Esophagus muscularis mucosa (tissue), 4 donors: ENCODE results near the gene CD164. TPM values are rescaled to one million over a fixed set of nuclear protein-coding genes. Genes with fewer than 3 reads are reported as not detected.
A peak's percentile ranks its signal among the peaks of the same experiment; 100 is the strongest.

Experiments used
- DNase-seq: peaks from one replicate; pipeline ENCODE4 v3.0.0-alpha.2; 2017; ENCODE audit errors: extremely low spot score
- H3K27ac ChIP-seq, 4 donors: fragments of 200-600 bp; sonication (generic); replicated peaks in 1 of 4; 1 replicate in 3 of 4; 2 replicates in 1 of 4; pipeline ENCODE4 v1.5.1; 2016 to 2019; ENCODE audit warnings: mild to moderate bottlenecking in 1 of 4
- H3K27me3 ChIP-seq, 4 donors: fragments of 200-600 bp; sonication (generic); one replicate each; pipeline versions ENCODE4 v1.5.1 to v1.6.0; 2016 to 2019
- H3K36me3 ChIP-seq, 4 donors: fragments of 200-600 bp; sonication (generic); one replicate each; pipeline ENCODE4 v1.5.1; 2016 to 2019
- H3K4me1 ChIP-seq, 4 donors: fragments of 200-600 bp; sonication (generic); one replicate each; pipeline ENCODE4 v1.5.1; 2016 to 2019
- H3K4me3 ChIP-seq, 4 donors: fragments of 200-600 bp; sonication (generic); 1 replicate in 2 of 4; 2 replicates in 2 of 4; pipeline ENCODE4 v1.5.1; 2016 to 2019; ENCODE audit warnings: mild to moderate bottlenecking in 4 of 4, moderate library complexity in 1 of 4
- H3K9me3 ChIP-seq, 4 donors: fragments of 200-600 bp; sonication (generic); 1 replicate in 3 of 4; 2 replicates in 1 of 4; pipeline ENCODE4 v1.5.1; 2016 to 2019
- CTCF ChIP-seq, 3 experiments: fragments of 200-600 bp in 2 of 3; fragments of 450-650 bp in 1 of 3; sonication (generic) in 2 of 3; IDR thresholded peaks; one replicate each; pipeline ENCODE4 v1.5.1; 2017 to 2019; ENCODE audit warnings: antibody characterized with exemption in 3 of 3, mild to moderate bottlenecking in 2 of 3, moderate library complexity in 1 of 3
- EP300 ChIP-seq: sonication (generic); formaldehyde crosslinking; IDR thresholded peaks from one replicate; pipeline ENCODE4 v1.6.1; 2017; ENCODE audit warnings: antibody characterized with exemption
- POLR2A ChIP-seq: fragments of 450-650 bp; IDR thresholded peaks from one replicate; pipeline ENCODE4 v1.6.1; 2017; ENCODE audit warnings: antibody characterized with exemption, moderate library complexity, mild to moderate bottlenecking, low read depth
- POLR2AphosphoS5 ChIP-seq, 2 donors: sonication (generic); formaldehyde crosslinking; IDR thresholded peaks; one replicate each; pipeline ENCODE4 v1.6.1; 2017; ENCODE audit warnings: antibody characterized with exemption in 2 of 2
- WGBS: methylation state at CpG from one replicate; pipeline ENCODE4 v1.1.5; 2018; 5-methylcytosine and 5-hydroxymethylcytosine counted together
- intact Hi-C: fragments of 100-400 bp; cut with DNase I; formaldehyde crosslinking; loops from one replicate; pipeline ENCODE4 v1.15.1; 2023
- total RNA-seq, 4 donors: library from RNA; depleted of rRNA; stranded (reverse); fragments of >200 nt; gene quantifications; one replicate each; pipeline versions ENCODE4 v1.1.0 to v1.2.1, GENCODE V29; 2016

CD164 gene
- total RNA-seq, 4 donors from 2014 or later, result 94.4 to 139 (median 120) TPM

DNA sequence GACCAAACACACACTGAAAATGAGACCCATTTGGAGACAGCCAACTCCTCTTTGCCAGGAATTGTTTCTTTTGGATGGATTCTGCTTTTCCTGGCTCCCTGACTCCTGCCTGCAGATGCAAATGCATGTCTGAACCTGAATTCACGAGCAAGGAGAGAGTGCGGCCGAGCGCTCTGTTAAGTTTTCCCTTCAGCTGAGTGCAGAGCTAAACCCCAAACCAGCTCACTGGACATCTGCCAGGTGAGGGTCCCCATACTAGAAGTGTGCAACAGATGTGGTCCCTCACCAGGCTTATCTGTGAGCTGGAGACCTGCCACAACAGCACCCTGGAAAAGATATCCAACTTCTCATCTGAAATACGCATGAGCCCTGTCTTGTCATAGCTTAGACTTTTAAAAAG is 59.0 kb downstream of the CD164 start:
- H3K27me3 ChIP-seq, result no peaks in the 10 kb centered on the region
- H3K4me1 ChIP-seq, result peaks cover 0 to 9% (median 0%) of the 10 kb centered on the region in 4 donors
- no peak overlapping the region for H3K27ac ChIP-seq
- no peaks in the 10 kb centered on the region for H3K36me3 ChIP-seq
- no peak for TF ChIP-seq CTCF (IDR thresholded peaks at IDR 0.05)
- TF ChIP-seq POLR2AphosphoS5 (IDR thresholded peaks at IDR 0.05), result no peak
- TF ChIP-seq POLR2A, result no peak
- no peak for TF ChIP-seq EP300
- intact Hi-C loops, result no loop called here
- H3K9me3 ChIP-seq, result no peaks in the 10 kb centered on the region
- 86% methylated on average over 5 of the region's 5 CpGs for WGBS
- DNase-seq, result no peak
- no peak overlapping the region for H3K4me3 ChIP-seq

GRCh38 chr6:109322825-109323224 is 59.4 kb downstream of the CD164 start:
- Histone ChIP-seq H3K4me1 (peaks cover 0 to 9% (median 0%) of the 10 kb centered on the region in 4 donors), H3K27me3 (no peaks in the 10 kb centered on the region), H3K36me3 (no peaks in the 10 kb centered on the region), H3K9me3 (no peaks in the 10 kb centered on the region), H3K27ac (no peak overlapping the region), H3K4me3 (no peak overlapping the region)
- TF ChIP-seq CTCF (IDR thresholded peaks at IDR 0.05) (no peak), POLR2AphosphoS5 (IDR thresholded peaks at IDR 0.05) (peak in 1 of 2 donors; percentile 15)
- no peak for DNase-seq
- WGBS, result 70% methylated on average over 2 of the region's 2 CpGs
- intact Hi-C loops, result no loop called here

DNA sequence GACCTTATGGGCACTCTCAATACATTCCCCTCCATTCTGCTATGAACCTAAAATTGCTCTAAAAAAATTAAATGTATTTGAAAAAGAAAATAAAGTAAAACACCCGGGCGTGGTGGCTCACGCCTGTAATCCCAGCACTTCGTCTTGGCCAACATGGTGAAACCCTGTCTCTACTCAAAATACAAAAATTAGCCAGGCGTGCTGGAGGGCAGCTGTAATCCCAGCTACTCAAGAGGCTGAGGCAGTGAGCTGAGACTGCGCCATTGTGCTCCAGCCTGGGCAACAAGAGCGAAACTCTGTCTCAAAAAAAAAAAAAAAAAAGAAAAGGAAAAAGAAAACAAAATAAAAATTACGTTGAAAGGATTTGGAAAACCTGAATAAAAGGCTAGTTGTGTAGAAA is 60.5 kb downstream of the CD164 start:
- Histone ChIP-seq H3K27me3 (no peaks in the 10 kb centered on the region), H3K9me3 (no peaks in the 10 kb centered on the region), H3K36me3 (no peaks in the 10 kb centered on the region), H3K4me1 (peaks cover 0 to 9% (median 0%) of the 10 kb centered on the region in 4 donors), H3K27ac (no peak overlapping the region), H3K4me3 (no peak overlapping the region)
- no peak for DNase-seq
- TF ChIP-seq EP300 (no peak), POLR2A (no peak), CTCF (IDR thresholded peaks at IDR 0.05) (no peak), POLR2AphosphoS5 (IDR thresholded peaks at IDR 0.05) (no peak)
- 83% methylated on average over 8 of the region's 8 CpGs for WGBS
- intact Hi-C loops, result no loop called here

DNA sequence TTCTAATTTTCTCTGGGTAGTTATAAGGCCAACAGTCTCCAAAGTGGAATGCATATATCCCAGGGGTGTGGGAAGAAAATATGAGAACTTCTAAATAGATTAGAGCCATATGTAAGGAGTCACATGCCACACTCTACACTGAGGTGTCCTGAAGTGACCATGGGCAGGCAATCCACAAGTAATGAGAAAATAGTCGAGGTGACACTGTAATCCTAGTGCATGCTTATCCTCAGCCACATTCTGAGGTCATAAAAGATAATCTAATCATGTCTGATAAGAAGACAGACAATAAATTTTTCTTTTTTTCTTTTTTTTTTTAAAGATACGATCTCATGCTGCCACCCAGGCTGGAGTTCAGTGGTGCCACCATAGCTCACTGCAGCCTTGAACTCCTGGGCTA is 62.2 kb downstream of the CD164 start:
- TF ChIP-seq POLR2A (no peak), POLR2AphosphoS5 (IDR thresholded peaks at IDR 0.05) (no peak), CTCF (IDR thresholded peaks at IDR 0.05) (no peak), EP300 (no peak)
- no peaks in the 10 kb centered on the region for H3K9me3 ChIP-seq
- WGBS, result 79% methylated on average over 2 of the region's 2 CpGs
- intact Hi-C loops, result no loop called here
- H3K4me1 ChIP-seq, result peaks cover 0 to 9% (median 0%) of the 10 kb centered on the region in 4 donors
- H3K27ac ChIP-seq, result no peak overlapping the region
- no peak overlapping the region for H3K4me3 ChIP-seq
- DNase-seq, result no peak
- no peaks in the 10 kb centered on the region for H3K36me3 ChIP-seq
- H3K27me3 ChIP-seq, result no peaks in the 10 kb centered on the region

- H3K27ac ChIP-seq, result no peak overlapping the region
- H3K4me3 ChIP-seq, result no peak overlapping the region
- WGBS, result 73% methylated on average over 11 of the region's 11 CpGs
- no peak for DNase-seq
- no peak for TF ChIP-seq EP300
- TF ChIP-seq POLR2A, result no peak
- no peak for TF ChIP-seq POLR2AphosphoS5 (IDR thresholded peaks at IDR 0.05)
- no peak for TF ChIP-seq CTCF (IDR thresholded peaks at IDR 0.05)
- intact Hi-C loops, result no loop called here
- no peaks in the 10 kb centered on the region for H3K36me3 ChIP-seq
- no peaks in the 10 kb centered on the region for H3K27me3 ChIP-seq
- H3K9me3 ChIP-seq, result no peaks in the 10 kb centered on the region
- peaks cover 0 to 9% (median 0%) of the 10 kb centered on the region in 4 donors for H3K4me1 ChIP-seq
Observed at GRCh38 chr6:109318328-109318876, 63.9 kb downstream of the CD164 start.
